ENCODE results near the gene FBXL17. TPM values are rescaled to one million over a fixed set of nuclear protein-coding genes. Genes with fewer than 3 reads are reported as not detected.

Gene FBXL17
- total and polyA plus RNA-seq, 12 donors = 5.9 to 47.4 (median 41.1) TPM

DNA sequence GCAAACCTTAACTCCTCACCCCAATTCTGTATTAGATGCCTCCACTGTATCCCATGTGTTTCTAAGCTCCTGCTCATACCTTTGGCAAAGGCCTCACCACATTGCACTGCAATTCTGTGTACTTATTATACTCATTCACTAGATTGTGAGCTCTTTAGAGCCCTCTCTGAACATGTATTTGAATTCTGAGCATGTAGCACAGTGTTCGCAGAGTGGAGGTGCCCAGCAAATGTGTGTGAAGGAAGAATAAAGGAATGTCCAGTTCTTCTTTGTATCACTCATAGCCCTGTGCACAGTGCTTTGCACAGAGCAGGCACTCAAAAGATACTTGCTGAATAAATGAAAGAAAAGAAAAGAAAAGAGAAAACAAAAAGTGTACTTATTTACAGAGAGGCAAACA is 410.1 kb downstream of the FBXL17 start:
- no peaks in the 10 kb centered on the region for H3K36me3 ChIP-seq
- 98 to 99% methylated on average over 1 of the region's 1 CpG for WGBS, 2 donors
- no peak for TF ChIP-seq CTCF (IDR thresholded peaks at IDR 0.05)
- no peak overlapping the region for H3K27ac ChIP-seq
- no peak overlapping the region for H3K4me3 ChIP-seq
- no peaks in the 10 kb centered on the region for H3K9me3 ChIP-seq
- ATAC-seq = no peak
- H3K27me3 ChIP-seq = no peaks in the 10 kb centered on the region
- peaks cover 0 to 8% (median 0%) of the 10 kb centered on the region in 9 donors for H3K4me1 ChIP-seq
- intact Hi-C loops (cut with DNase I) = no loop called here
- DNase-seq = no peak

DNA sequence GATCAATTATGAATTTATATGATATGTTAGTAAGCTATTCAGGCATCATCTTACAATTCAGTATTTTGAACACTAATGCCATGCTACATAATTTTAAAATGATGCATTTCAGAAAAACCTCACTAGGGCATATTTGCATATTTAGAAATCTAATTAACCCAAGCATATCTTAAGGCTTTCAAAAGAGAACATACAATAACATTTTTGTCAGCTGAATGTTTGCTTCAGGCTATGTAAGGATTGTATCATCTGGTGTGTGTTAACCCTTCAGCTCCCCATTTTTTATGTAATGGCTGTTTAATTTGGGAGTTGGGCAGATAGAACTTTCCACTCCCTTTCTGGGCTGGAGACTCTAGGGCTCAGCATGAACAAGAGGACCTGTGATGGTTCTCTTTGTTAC is 412.1 kb downstream of the FBXL17 start:
- Histone ChIP-seq H3K36me3 (no peaks in the 10 kb centered on the region), H3K4me1 (peaks cover 0 to 8% (median 0%) of the 10 kb centered on the region in 9 donors), H3K4me3 (no peak overlapping the region), H3K9me3 (no peaks in the 10 kb centered on the region), H3K27me3 (no peaks in the 10 kb centered on the region), H3K27ac (no peak overlapping the region)
- DNase-seq (no peak), ATAC-seq (no peak)
- TF ChIP-seq CTCF (IDR thresholded peaks at IDR 0.05) = no peak
- intact Hi-C loops (cut with DNase I) = no loop called here

DNA sequence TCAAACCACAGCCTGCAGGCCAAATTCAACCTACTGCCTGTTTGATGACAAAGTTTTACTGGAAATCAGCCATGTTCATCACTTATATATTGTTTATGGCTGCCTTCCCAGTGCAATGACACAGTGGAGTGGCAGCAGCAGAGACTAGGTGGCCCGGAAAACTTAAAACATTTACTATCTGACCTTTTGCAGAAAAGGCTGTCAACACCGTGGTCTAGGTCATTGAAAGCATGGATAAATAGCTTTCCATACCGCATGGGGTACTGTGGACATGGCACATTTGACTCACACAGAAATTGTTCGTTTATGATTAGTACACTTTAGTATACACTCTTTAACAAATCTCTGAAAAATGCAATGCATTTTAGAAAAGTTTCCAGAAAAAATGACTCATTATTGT is 412.9 kb downstream of the FBXL17 start:
- ATAC-seq (peak in 2 of 8 donors; percentile 61 to 74), DNase-seq (no peak)
- peaks cover 0 to 8% (median 0%) of the 10 kb centered on the region in 9 donors for H3K4me1 ChIP-seq
- no peak overlapping the region for H3K4me3 ChIP-seq
- H3K27ac ChIP-seq = peak overlapping the region in 1 of 10 donors; percentile 12
- no peak for TF ChIP-seq CTCF (IDR thresholded peaks at IDR 0.05)
- H3K27me3 ChIP-seq = no peaks in the 10 kb centered on the region
- 40 to 60% methylated on average over 4 of the region's 4 CpGs for WGBS, 2 donors
- H3K9me3 ChIP-seq = no peaks in the 10 kb centered on the region
- no peaks in the 10 kb centered on the region for H3K36me3 ChIP-seq
- intact Hi-C loops (cut with DNase I) = no loop called here

GRCh38 chr5:107968406-107968843 is 413.5 kb downstream of the FBXL17 start:
- no peak for DNase-seq
- TF ChIP-seq CTCF (IDR thresholded peaks at IDR 0.05) = no peak
- intact Hi-C loops (cut with DNase I) = no loop called here
- no peaks in the 10 kb centered on the region for H3K27me3 ChIP-seq
- ATAC-seq = no peak
- no peak overlapping the region for H3K4me3 ChIP-seq
- no peak overlapping the region for H3K27ac ChIP-seq
- H3K9me3 ChIP-seq = no peaks in the 10 kb centered on the region
- peaks cover 0 to 8% (median 0%) of the 10 kb centered on the region in 9 donors for H3K4me1 ChIP-seq
- H3K36me3 ChIP-seq = no peaks in the 10 kb centered on the region

All from heart right ventricle (tissue), 16 donors.